ENCODE results near the gene PPP1R13B. TPM values are rescaled to one million over a fixed set of nuclear protein-coding genes. Genes with fewer than 3 reads are reported as not detected.

PPP1R13B gene
- total RNA-seq, 1 donor from 2014 or later: 39.8 TPM

DNA sequence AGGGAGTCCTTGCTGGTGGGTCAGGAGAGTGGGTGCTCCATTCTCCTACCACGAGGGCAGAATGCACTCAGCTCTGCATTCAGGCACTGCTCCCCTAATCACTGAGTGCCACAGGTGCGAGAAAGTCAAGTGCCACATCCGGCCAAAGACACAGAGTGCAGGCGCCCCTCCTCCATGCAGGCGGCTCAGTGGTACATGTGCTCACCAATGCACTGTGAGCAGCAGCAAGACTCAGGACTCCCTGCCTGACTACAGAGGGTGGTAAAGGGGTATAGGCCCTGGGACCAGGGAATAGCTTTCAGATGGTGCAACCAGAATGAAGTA, 98.9 kb downstream of the PPP1R13B start:
- no peak for DNase-seq (ENCODE audit: extremely low read depth, low read depth, low spot score)

DNA sequence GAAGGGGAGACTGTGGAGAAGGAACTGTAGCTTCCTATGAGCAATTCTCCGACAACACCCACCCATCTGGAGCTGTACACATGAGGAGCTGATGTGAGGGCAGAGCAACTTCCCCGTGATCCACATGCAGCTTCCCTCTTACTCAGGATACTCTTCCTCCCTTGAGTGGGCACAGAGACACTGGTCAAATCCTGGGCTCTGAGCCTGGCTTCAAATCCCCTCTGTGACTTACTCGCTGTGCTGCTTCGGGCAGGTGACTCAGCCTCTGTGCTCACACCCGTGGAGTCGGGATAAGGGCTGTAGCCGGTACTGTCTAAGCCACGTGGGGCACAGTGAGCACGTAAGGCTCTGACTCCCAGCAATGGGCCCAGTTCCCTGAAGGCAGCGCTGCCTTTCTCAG, 100.7 kb downstream of the PPP1R13B start:
- DNase-seq (ENCODE audit: extremely low read depth, low read depth, low spot score): no peak

- no peak for DNase-seq (ENCODE audit: extremely low read depth, low read depth, low spot score)
These were observed 102.0 kb downstream of the PPP1R13B start for GRCh38 chr14:103745424-103745823.

DNA sequence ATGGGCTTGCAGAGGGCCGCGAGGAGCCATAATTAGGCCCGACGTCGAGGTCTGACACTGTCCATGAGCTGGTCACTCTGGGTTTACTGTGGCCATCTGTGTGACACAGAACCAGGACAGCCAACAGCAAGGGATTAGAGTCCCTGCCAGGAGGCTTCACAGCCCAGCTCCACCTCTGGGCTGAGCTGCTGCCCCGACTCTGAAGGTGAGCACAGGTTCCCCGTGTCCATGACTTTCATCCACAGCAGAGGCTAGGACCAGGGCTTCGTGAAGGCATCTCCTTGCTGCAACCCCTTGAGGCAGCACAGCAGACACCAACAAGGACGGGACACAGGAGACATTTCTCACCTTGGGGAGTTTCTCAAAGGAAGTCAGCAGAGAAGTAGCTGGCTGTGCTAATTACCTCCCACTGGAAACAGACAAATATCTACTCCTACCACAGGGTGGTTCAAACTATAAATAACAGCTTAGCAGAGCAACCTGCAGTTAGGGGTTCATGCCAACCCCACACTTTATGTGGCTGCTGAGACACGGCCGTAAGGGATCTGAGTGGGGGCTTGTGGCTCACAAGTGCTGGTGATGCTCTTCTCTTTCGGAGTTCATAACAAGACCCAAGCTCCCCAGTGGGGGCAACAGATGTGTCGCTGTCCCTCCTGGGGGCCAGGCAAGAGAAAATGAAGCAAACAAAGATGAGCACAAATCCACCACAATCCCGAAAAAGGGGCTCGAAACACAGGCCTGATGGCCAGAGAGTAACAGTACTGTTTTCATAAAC, 102.6 kb downstream of the PPP1R13B start:
- no peak for DNase-seq (ENCODE audit: extremely low read depth, low read depth, low spot score)

GRCh38 chr14:103743691-103744090, 103.7 kb downstream of the PPP1R13B start:
- DNase-seq (ENCODE audit: extremely low read depth, low read depth, low spot score): no peak

DNA sequence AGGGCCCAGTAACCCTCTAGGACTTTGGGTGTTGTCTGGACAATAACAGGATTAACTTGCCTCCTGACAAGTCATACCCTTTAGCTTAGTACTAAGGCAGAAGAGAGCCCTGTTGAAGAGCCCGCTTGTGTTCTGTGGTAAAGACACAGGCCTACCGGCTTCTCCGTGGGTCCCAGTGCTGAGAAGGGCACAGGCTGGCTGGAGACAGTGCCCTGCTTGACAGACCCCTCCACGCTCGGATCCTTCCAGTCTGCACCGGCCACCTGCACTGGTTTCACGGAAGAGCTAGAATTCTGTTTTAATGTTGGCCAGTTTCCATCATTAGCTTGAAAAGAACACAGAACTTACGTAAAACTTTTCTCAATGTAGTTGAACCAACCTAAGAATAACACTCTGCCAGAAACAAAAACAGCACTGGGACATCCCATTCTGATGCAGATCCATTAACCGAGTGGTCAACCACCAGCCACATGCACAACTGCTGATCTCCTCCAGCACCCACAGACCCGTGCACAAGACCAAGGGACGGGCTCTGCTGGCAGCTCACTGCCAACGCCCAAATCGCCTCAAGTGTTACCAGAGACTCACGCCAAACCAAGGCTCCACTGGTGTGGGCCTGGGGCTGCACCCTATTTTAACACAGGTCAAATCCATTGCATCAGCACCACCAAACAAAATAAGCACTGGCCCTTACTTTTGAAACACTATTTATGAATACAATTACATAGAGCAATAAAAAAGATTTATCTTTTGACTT, 104.7 kb downstream of the PPP1R13B start:
- no peak for DNase-seq (ENCODE audit: extremely low read depth, low read depth, low spot score)

DNA sequence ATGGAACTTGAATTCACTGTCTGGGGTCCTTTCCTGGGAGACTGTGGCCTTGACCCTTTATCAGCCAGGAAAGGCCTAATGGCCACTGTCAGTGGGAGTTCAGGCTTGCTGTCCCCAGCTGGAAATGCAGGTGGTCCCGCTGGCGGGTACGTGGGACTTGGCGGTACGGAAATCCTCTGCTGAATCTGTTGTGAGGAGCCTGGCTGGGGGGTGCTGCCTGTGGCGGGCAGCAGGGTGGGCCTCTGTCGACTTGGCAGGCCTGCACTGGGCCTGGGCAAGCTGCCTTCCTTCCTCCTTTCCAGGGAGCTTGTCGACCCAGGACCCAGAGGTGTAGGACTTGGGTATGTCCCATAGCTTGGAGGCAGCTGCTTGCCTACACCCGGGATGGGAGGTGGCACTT, 105.5 kb downstream of the PPP1R13B start:
- DNase-seq (ENCODE audit: extremely low read depth, low read depth, low spot score): no peak

GRCh38 chr14:103740991-103741689, 106.2 kb downstream of the PPP1R13B start:
- no peak for DNase-seq (ENCODE audit: extremely low read depth, low read depth, low spot score)

- no peak for DNase-seq (ENCODE audit: extremely low read depth, low read depth, low spot score)
These were observed 107.4 kb downstream of the PPP1R13B start for GRCh38 chr14:103739793-103740501.

DNA sequence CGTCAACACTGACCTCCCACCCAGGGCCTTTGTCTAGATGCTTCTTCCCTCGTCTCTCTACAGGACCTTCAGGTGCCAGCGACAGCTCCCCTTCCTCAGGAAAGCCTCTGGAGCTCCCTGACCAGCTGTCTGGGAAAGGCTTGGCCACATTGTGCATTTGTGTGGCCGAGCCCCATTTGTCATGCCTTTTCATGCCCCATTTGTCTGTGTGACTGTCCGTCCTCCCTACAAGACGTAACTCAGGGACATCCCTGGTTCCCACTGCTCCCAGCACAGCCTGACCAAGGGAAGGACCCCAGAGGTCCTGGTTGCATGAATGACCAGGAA, 107.9 kb downstream of the PPP1R13B start:
- DNase-seq (ENCODE audit: extremely low read depth, low read depth, low spot score): no peak

DNA sequence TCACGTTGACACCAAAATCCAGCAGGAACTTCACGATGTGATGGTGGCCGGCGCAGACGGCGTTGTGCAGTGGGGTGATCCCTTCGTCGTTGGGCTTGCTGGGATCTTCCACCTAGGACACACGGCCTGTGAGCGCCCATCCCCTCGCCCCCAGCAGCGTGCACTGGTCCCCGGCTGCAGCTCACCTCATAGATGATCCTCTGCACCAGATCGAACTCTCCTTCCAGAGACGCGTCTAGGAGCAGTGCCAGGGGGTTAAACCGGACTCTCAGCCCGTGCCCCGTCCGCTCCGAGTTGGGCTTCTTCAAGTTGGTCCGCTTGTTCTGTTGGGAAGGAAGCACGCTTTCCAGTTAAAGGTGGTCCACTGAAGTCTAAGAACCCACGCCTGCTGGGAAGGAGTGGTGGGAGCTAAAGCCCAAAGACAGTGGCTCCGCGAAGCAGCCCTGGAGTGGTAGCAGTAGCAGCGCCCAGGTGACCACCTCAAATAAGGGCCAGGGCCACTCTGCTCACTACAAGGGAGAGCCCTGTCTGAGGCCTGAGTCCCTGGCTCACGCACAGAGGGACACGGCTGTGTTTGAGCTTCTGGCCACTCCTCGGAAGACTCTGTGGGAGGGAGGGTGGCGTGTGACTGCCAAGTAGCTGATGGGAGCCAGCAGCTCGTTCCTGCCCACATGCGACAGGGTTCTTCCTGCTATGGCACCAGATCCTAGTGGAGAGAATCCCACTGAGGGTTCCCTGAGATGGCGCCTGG, 108.5 kb downstream of the PPP1R13B start:
- no peak for DNase-seq (ENCODE audit: extremely low read depth, low read depth, low spot score)

DNA sequence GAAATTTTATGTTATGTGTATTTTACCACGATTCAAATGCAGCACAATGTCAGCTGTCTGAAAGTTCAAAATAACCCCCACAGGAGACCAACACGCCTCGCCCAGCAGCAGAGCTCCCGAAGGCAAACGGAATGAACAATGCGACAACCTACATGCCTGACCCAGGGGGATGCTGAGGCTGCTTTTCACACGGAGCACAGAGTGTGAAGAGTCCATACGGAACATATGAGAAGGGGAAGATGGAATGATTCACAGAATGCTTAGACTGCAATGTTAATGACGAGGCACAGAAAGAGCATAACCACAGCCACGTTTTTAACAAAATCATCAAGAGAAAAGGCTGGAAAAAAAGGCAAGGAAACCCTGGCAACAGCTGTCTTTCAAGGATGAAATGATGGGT, 109.2 kb downstream of the PPP1R13B start:
- DNase-seq (ENCODE audit: extremely low read depth, low read depth, low spot score): no peak

DNA sequence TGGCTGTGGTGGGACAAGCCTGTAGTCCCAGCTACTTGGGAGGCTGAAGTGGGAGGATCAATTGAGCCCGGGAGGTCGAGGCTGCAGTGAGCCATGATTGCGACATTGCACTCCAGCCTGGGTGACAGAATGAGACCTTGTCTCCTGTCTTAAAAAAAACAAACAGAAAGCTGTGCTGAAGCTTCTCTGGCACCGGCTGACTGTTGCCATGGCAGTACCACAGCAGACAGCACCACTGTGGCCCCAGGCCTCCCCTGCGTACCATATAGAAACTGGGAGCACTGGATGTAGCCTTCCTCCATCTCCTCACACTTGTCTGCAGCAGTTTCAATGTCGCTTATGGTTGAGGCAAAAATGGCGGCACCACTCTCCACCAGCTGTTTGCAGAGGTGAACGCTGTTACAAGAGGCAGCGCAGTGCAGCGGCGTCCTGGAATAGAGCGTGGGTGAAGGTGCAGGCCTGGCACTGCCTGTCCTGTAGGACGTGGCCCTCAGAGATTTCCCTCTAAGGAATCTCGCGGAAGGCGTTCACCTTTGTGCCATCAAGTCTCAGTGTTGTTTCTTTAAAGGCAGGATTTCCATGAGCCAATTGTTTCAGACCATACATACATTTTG, 109.8 kb downstream of the PPP1R13B start:
- no peak for DNase-seq (ENCODE audit: extremely low read depth, low read depth, low spot score)

DNA sequence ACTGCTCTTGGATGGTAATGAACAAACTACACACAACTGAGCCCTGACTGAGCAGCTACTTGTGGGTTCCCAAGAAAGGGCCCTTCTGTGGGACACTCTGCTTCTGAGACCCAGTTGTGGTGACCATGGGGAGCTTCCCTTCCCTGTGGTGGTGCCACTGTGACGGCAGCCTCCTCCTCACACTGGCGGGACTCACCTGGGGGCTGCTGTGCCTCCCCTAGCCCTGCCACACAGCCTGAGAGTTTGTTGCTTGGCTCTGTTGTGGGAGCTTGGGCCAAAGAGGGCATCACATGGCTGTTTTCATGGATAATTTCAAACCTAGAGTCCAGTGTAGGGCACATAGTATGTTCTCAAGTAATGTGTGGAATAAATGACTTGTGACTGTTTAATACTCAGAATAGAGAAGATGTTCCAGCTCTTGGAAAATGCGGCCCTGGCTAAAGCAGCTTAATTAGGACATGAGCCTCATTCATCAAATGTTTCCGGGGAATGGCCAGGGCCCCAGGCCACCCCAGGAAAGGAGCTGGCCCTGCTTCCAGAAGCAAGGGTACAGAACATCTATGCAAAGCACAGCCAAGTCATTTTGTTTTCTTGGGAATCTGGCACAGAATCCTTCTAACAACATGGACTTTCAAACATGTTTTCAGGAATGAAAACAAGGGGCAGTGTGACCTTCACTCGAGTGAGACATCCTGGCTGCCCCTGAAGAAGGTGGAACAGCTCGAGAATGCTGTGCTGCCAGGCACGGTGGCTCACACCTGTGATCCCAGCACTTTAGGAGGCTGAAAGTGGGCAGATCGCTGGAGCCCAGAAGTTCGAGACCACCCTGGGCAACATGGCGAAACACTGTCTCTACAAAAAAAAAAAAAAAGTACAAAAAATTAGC, 110.6 kb downstream of the PPP1R13B start:
- no peak for DNase-seq (ENCODE audit: extremely low read depth, low read depth, low spot score)

GRCh38 chr14:103735815-103736545, 111.4 kb downstream of the PPP1R13B start:
- no peak for DNase-seq (ENCODE audit: extremely low read depth, low read depth, low spot score)

- no peak for DNase-seq (ENCODE audit: extremely low read depth, low read depth, low spot score)
These were observed 111.9 kb downstream of the PPP1R13B start for GRCh38 chr14:103735439-103735814.

- no peak for DNase-seq (ENCODE audit: extremely low read depth, low read depth, low spot score)
These were observed 112.4 kb downstream of the PPP1R13B start for GRCh38 chr14:103735022-103735421.

GRCh38 chr14:103734081-103734888, 113.1 kb downstream of the PPP1R13B start:
- DNase-seq (ENCODE audit: extremely low read depth, low read depth, low spot score): no peak

Data from glomerular endothelial cell (primary cell).